GM12878 (cell line): Measurements from ENCODE around the gene ATG13. TPM values are rescaled to one million over a fixed set of nuclear protein-coding genes. Genes with fewer than 3 reads are reported as not detected.

Experiments
- ATAC-seq: fragments of 200-7000 bp; cut with Tn5 transposase; 3 replicates; pipeline ENCODE4 v1.9.1; 2020; ENCODE audit warnings: mild to moderate bottlenecking, moderate library complexity
- BruUV-seq: library from RNA; stranded (reverse); fragments of 400-500 nt; replicated peaks from 2 replicates; lab custom pipeline; 2021; lab: Mats Ljungman, UMichigan
- CTCF ChIA-PET: fragments of 300-600 bp; sonication (Branson Sonifier 250); formaldehyde crosslinking; extraction: SDS; loops from one replicate; lab custom pipeline; 2021; ENCODE audit warnings: inconsistent platforms; lab: Yijun Ruan, JAX
- POLR2A ChIA-PET: fragments of 350-600 bp; formaldehyde crosslinking; extraction: SDS; loops from one replicate; lab custom pipeline; 2021; ENCODE audit warnings: inconsistent platforms; lab: Charles Lee
- RAD21 ChIA-PET: fragments of 300-600 bp; sonication (Branson Sonifier 250); formaldehyde crosslinking; loops from one replicate; lab custom pipeline; 2023; ENCODE audit warnings: antibody characterized with exemption; ENCODE audit not compliant: unreplicated experiment; lab: Charles Lee
- SMC1A ChIA-PET: fragments of 300-600 bp; sonication (Branson Sonifier 250); formaldehyde crosslinking; loops from one replicate; lab custom pipeline; 2023; ENCODE audit not compliant: unreplicated experiment, uncharacterized antibody; lab: Charles Lee
- DNase-seq: peaks from one replicate; pipeline ENCODE4 v3.0.0-alpha.2; 2011; ENCODE audit warnings: low read depth, low spot score
- FAIRE-seq: peaks from 3 replicates; lab custom pipeline; 2011; peaks lifted over from hg19 to GRCh38; lab: Jason Lieb, UNC
- H2AFZ ChIP-seq: 2 replicates; pipeline ENCODE4 v1.6.0; 2011; ENCODE audit warnings: low read depth, low read length, control low read depth; ENCODE audit not compliant: control insufficient read depth
- H3K27ac ChIP-seq: 2 replicates; pipeline ENCODE4 v1.5.1; 2011; ENCODE audit warnings: control low read depth; ENCODE audit not compliant: control insufficient read depth, insufficient read depth
- H3K27me3 ChIP-seq, 2 experiments: replicated peaks in 1 of 2; 2 replicates each; pipeline versions ENCODE4 v1.6.0 to v1.6.1; 2011; ENCODE audit warnings: low read length in 1 of 2; ENCODE audit not compliant: control insufficient read depth in 2 of 2, insufficient read depth in 2 of 2
- H3K36me3 ChIP-seq, 2 experiments: 2 replicates each; pipeline ENCODE4 v1.5.1; 2011; ENCODE audit warnings: low read length in 1 of 2; ENCODE audit not compliant: control insufficient read depth in 2 of 2, insufficient read depth in 2 of 2
- H3K4me1 ChIP-seq: 2 replicates; pipeline ENCODE4 v1.6.1; 2011; ENCODE audit warnings: mild to moderate bottlenecking, low read length, moderate library complexity, mixed read lengths; ENCODE audit not compliant: control insufficient read depth, insufficient read depth
- H3K4me2 ChIP-seq: 2 replicates; pipeline ENCODE4 v1.6.0; 2011; ENCODE audit warnings: control low read depth; ENCODE audit not compliant: control insufficient read depth, insufficient read depth
- H3K4me3 ChIP-seq: fragments of 200-600 bp; sonication (generic); 2 replicates; pipeline ENCODE4 v1.5.1; 2016
- H3K79me2 ChIP-seq: 2 replicates; pipeline ENCODE4 v1.6.0; 2011; ENCODE audit warnings: low read length; ENCODE audit not compliant: control insufficient read depth, insufficient read depth
- H3K9ac ChIP-seq: 2 replicates; pipeline ENCODE4 v1.8.0; 2011; ENCODE audit warnings: low read length, control low read depth, mixed read lengths; ENCODE audit not compliant: control insufficient read depth, insufficient read depth
- H3K9me3 ChIP-seq: replicated peaks from 3 replicates; pipeline ENCODE4 v1.5.1; 2011; ENCODE audit warnings: mild to moderate bottlenecking, low read length; ENCODE audit not compliant: control insufficient read depth, insufficient read depth
- H4K20me1 ChIP-seq: 2 replicates; pipeline ENCODE4 v1.6.0; 2011; ENCODE audit not compliant: control insufficient read depth, insufficient read depth
- BHLHE40 ChIP-seq, 2 experiments: fragments of 450-650 bp in 1 of 2; IDR thresholded peaks; 2 replicates each; pipeline ENCODE4 v1.6.1; 2011 to 2017; ENCODE audit warnings: low read depth in 2 of 2, borderline replicate concordance in 1 of 2, improper control_type of control experiment in 1 of 2, low read length in 1 of 2, mild to moderate bottlenecking in 1 of 2
- CBX3 ChIP-seq: fragments of 200-600 bp; sonication (generic); IDR thresholded peaks from 2 replicates; pipeline ENCODE4 v1.6.1; 2016; ENCODE audit warnings: low read depth, borderline replicate concordance
- CTCF ChIP-seq, 3 experiments: IDR thresholded peaks in 2 of 3; conservative IDR thresholded peaks in 1 of 3; 2 replicates each; pipeline ENCODE4 v1.5.1; 2011; ENCODE audit warnings: low read depth in 3 of 3, low read length in 3 of 3, mild to moderate bottlenecking in 3 of 3, control low read depth in 2 of 3, moderate library complexity in 2 of 3, inconsistent platforms in 1 of 3, mixed read lengths in 1 of 3; ENCODE audit not compliant: control insufficient read depth in 2 of 3, insufficient read depth in 1 of 3; ENCODE audit errors: extremely low read depth in 1 of 3
- GATAD2B ChIP-seq: fragments of 450-650 bp; conservative IDR thresholded peaks from 2 replicates; pipeline ENCODE4 v1.6.1; 2017; ENCODE audit warnings: low read depth, mild to moderate bottlenecking, moderate library complexity
- HDAC2 ChIP-seq: fragments of 200-600 bp; sonication (generic); IDR thresholded peaks from 2 replicates; pipeline ENCODE4 v1.6.1; 2017
- MTA3 ChIP-seq: IDR thresholded peaks from 2 replicates; pipeline ENCODE4 v1.6.1; 2012; ENCODE audit warnings: low read length, inconsistent platforms, borderline replicate concordance
- MXI1 ChIP-seq: fragments of 150-350 bp; IDR thresholded peaks from 2 replicates; pipeline ENCODE4 v1.6.1; 2011; ENCODE audit warnings: low read depth, mild to moderate bottlenecking, inconsistent platforms, low read length, improper control_type of control experiment
- MYB ChIP-seq: fragments of 150-350 bp; IDR thresholded peaks from 2 replicates; pipeline ENCODE4 v1.6.1; 2014; ENCODE audit warnings: mild to moderate bottlenecking, low read depth, low read length, borderline replicate concordance
- PBX3 ChIP-seq: IDR thresholded peaks from 2 replicates; pipeline ENCODE4 v1.6.1; 2011; ENCODE audit warnings: mild to moderate bottlenecking, low read depth, low read length, moderate library complexity; ENCODE audit not compliant: insufficient replicate concordance
- POLR2AphosphoS2 ChIP-seq: IDR thresholded peaks from 2 replicates; pipeline ENCODE4 v1.6.1; 2011; ENCODE audit warnings: low read depth, mild to moderate bottlenecking, low read length, improper control_type of control experiment, moderate library complexity
- RELA ChIP-seq: fragments of 450-650 bp; IDR thresholded peaks from 2 replicates; pipeline ENCODE4 v1.8.0; 2014; ENCODE audit warnings: borderline replicate concordance; ENCODE audit not compliant: partially characterized antibody
- TARDBP ChIP-seq: IDR thresholded peaks from 2 replicates; pipeline ENCODE4 v1.6.1; 2016; ENCODE audit warnings: borderline replicate concordance
- TCF12 ChIP-seq: IDR thresholded peaks from 2 replicates; pipeline ENCODE4 v1.6.1; 2011; ENCODE audit warnings: low read depth, mild to moderate bottlenecking, low read length
- YBX1 ChIP-seq: fragments of 450-650 bp; IDR thresholded peaks from 2 replicates; pipeline ENCODE4 v1.6.1; 2016; ENCODE audit warnings: antibody characterized with exemption
- WGBS: methylation state at CpG from one replicate; pipeline ENCODE4 v1.1.6; 2016; ENCODE audit warnings: low lambda C conversion rate; ENCODE audit not compliant: insufficient replicate concordance, insufficient coverage; ENCODE audit errors: missing lambda C conversion rate; 5-methylcytosine and 5-hydroxymethylcytosine counted together
- in situ Hi-C: fragments of 300-500 bp; cut with MboI; formaldehyde crosslinking; loops from 9 replicates; pipeline ENCODE4 v1.14.3; 2018; ENCODE audit warnings: mixed read lengths
- intact Hi-C: fragments of 100-400 bp; cut with micrococcal nuclease; formaldehyde crosslinking; loops from one replicate; pipeline ENCODE4 v1.14.2; 2022; ENCODE audit not compliant: unreplicated experiment
- polyA plus RNA-seq, 11 experiments: library from polyadenylated mRNA; depleted of rRNA in 4 of 11; unstranded in 6 of 11; stranded (reverse) in 5 of 11; fragments of >200 nt; fragmentation: Nextera tagmentation in 4 of 11; fragmentation: Illumina TruSeq in 1 of 11; extraction: Ambion mirVana in 4 of 11; extraction: Trizol in 1 of 11; gene quantifications; 1 replicate in 1 of 11; 2 replicates in 10 of 11; pipeline versions ENCODE4 v1.2.1 to v1.2.3, GENCODE V29; 2011 to 2016; ENCODE audit warnings: inconsistent platforms in 2 of 11, missing spikeins in 2 of 11, low read depth in 1 of 11
- total RNA-seq, 4 experiments: library from RNA; depleted of rRNA in 3 of 4; stranded (reverse); fragments of >200 nt in 3 of 4; fragmentation: Illumina TruSeq in 1 of 4; extraction: Trizol in 1 of 4; gene quantifications; 2 replicates each; pipeline versions ENCODE4 v1.2.1 to v1.2.3, GENCODE V29; 2013 to 2021

The ATG13 gene
- total and polyA plus RNA-seq, 10 of the 15 experiments (the other 5 are each of a cell fraction or from before 2014, with no cell fraction given): 10.9 to 61.6 (median 50.9) TPM

- Histone ChIP-seq H3K9me3 (no peaks in the 10 kb centered on the region), H2AFZ (no peak overlapping the region), H3K36me3 (no peaks in the 10 kb centered on the region), H3K9ac (no peak overlapping the region), H3K4me3 (no peak overlapping the region)
- CTCF ChIA-PET: interaction anchor here (1.2 to 2.0 kb wide), 5 partner anchors 18 to 167 kb away, joined by 3 to 7 read pairs (median 4); partner anchors contain the start of gene AMBRA1
- ATAC-seq (no peak), FAIRE-seq (no peak)
- in situ Hi-C loops: no loop called here
- SMC1A ChIA-PET: interaction anchor here (0.7 to 1.7 kb wide), 8 partner anchors 42 to 124 kb away, joined by 3 to 8 read pairs (median 4); no protein-coding TSS in a partner anchor
- RAD21 ChIA-PET: interaction anchor here (0.7 to 1.7 kb wide), 5 partner anchors 19 to 260 kb away, joined by 3 to 7 read pairs (median 5); partner anchors contain the start of gene AMBRA1
- 72% methylated on average over 2 of the region's 2 CpGs for WGBS
- TF ChIP-seq HDAC2: no peak
- TF ChIP-seq MXI1: no peak
- no peak for TF ChIP-seq TARDBP
- TF ChIP-seq, all 136 proteins: peak for 0
- intact Hi-C loops: no loop called here
- DNase-seq: no peak
- no TSS peak for BruUV-seq
- Histone ChIP-seq H3K27ac (no peak overlapping the region), H4K20me1 (no peaks in the 10 kb centered on the region), H3K27me3 (no peaks in the 10 kb centered on the region), H3K79me2 (peaks cover 3% of the 10 kb centered on the region), H3K4me2 (no peak overlapping the region), H3K4me1 (peaks cover 7% of the 10 kb centered on the region; the same call in 1 of the 2 replicates)
- POLR2A ChIA-PET: interaction anchor here (0.5 to 1.0 kb wide), 5 partner anchors 19 to 602 kb away, joined by 3 to 6 read pairs (median 3); partner anchors contain the start of gene AMBRA1
Observed at GRCh38 chr11:46612326-46612725, 5.0 kb upstream of the ATG13 start.

- ChIA-PET POLR2A (interaction anchor here (0.5 kb wide), 1 partner anchor 90 kb away, joined by 5 read pairs; no protein-coding TSS in a partner anchor), CTCF (interaction anchor here (0.9 to 4.5 kb wide), 3 partner anchors 14 to 227 kb away, joined by 3 to 31 read pairs (median 3); no protein-coding TSS in a partner anchor)
- BruUV-seq: no TSS peak
- no peaks in the 10 kb centered on the region for H3K27me3 ChIP-seq
- ATAC-seq (no peak), DNase-seq (no peak)
- no peak overlapping the region for H3K27ac ChIP-seq
- no peaks in the 10 kb centered on the region for H4K20me1 ChIP-seq
- WGBS: 95% methylated on average over 7 of the region's 7 CpGs
- peaks cover 23% of the 10 kb centered on the region for H3K79me2 ChIP-seq
- peaks cover 7% of the 10 kb centered on the region; the same call in 1 of the 2 replicates for H3K4me1 ChIP-seq
- in situ Hi-C loops: no loop called here
- TF ChIP-seq RELA: no peak
- no peak for TF ChIP-seq POLR2AphosphoS2
- TF ChIP-seq CTCF (IDR thresholded peaks at IDR 0.05 in 2 of 3, conservative IDR thresholded peaks at IDR 0.05 in 1 of 3; ENCODE audit: control insufficient read depth in 2 of 3, extremely low read depth in 1 of 3, insufficient read depth in 1 of 3, low read depth in 3 of 3, low read length in 3 of 3): no peak
- no peak for TF ChIP-seq TCF12
- no peak for TF ChIP-seq MTA3
- no peak for TF ChIP-seq PBX3
- TF ChIP-seq GATAD2B: no peak
- TF ChIP-seq MYB: no peak
- no peak for TF ChIP-seq BHLHE40 (IDR thresholded peaks at IDR 0.05; ENCODE audit: borderline replicate concordance in 1 of 2, low read depth in 2 of 2, low read length in 1 of 2)
- TF ChIP-seq CBX3: no peak
- no peak for TF ChIP-seq YBX1
- TF ChIP-seq, all 136 proteins: peak for 0
- peak overlapping the region; percentile 82 for H3K4me3 ChIP-seq
- peak overlapping the region; percentile 77 for H3K4me2 ChIP-seq
- ChIA-PET RAD21 (interaction anchor here (0.7 kb wide), 1 partner anchor 59 kb away, joined by 3 read pairs; no protein-coding TSS in a partner anchor), SMC1A (interaction anchor here (1.1 to 5.9 kb wide), 3 partner anchors 8 to 61 kb away, joined by 5 to 34 read pairs (median 6); no protein-coding TSS in a partner anchor)
- no peak overlapping the region for H2AFZ ChIP-seq
- intact Hi-C loops: loop anchor here (2.0 kb wide), 2 partner anchors 61 to 227 kb away; no protein-coding TSS in a partner anchor
- no peak overlapping the region for H3K9ac ChIP-seq
- no peaks in the 10 kb centered on the region for H3K36me3 ChIP-seq
- FAIRE-seq: no peak
- no peaks in the 10 kb centered on the region for H3K9me3 ChIP-seq
Observed at GRCh38 chr11:46615756-46616155, 1.6 kb upstream of the ATG13 start.
